ENCODE results near the gene PDE6H.

- no peak for TF ChIP-seq HMGXB4 (CRISPR knock-in tag; IDR thresholded peaks at IDR 0.05; ENCODE audit: borderline replicate concordance)
- no peak for TF ChIP-seq CTCF (IDR thresholded peaks at IDR 0.05)
- TF ChIP-seq RFX5 (IDR thresholded peaks at IDR 0.05), result no peak
- no peak for TF ChIP-seq CBX2 (IDR thresholded peaks at IDR 0.05; ENCODE audit: borderline replicate concordance, low read depth)
- no peak for TF ChIP-seq KDM1A (IDR thresholded peaks at IDR 0.05; ENCODE audit: low read depth)
- TF ChIP-seq, protein P1, sequence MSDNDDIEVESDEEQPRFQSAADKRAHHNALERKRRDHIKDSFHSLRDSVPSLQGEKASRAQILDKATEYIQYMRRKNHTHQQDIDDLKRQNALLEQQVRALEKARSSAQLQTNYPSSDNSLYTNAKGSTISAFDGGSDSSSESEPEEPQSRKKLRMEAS (IDR thresholded peaks at IDR 0.05), result no peak
- no peak for TF ChIP-seq CEBPB (IDR thresholded peaks at IDR 0.05)
These were observed 42.5 kb upstream of the PDE6H start for GRCh38 chr12:14930299-14930698.

All from A549 (cell line).